Measurements from ENCODE around the gene EPHA10. TPM values are rescaled to one million over a fixed set of nuclear protein-coding genes. Genes with fewer than 3 reads are reported as not detected.

The EPHA10 gene
- polyA plus RNA-seq, 2 of the 4 experiments (the other 2 are of a cell fraction): 0.35 to 0.53 TPM

GRCh38 chr1:37793773-37794371 lies 29.0 kb upstream of the EPHA10 start, which contains the start of gene MANEAL (continued):
- no peak for TF ChIP-seq FOXS1 (CRISPR knock-in tag; IDR thresholded peaks at IDR 0.05)
- no peak for TF ChIP-seq ESRRA (IDR thresholded peaks at IDR 0.05; ENCODE audit: borderline replicate concordance, low read length)
- TF ChIP-seq, protein P1, sequence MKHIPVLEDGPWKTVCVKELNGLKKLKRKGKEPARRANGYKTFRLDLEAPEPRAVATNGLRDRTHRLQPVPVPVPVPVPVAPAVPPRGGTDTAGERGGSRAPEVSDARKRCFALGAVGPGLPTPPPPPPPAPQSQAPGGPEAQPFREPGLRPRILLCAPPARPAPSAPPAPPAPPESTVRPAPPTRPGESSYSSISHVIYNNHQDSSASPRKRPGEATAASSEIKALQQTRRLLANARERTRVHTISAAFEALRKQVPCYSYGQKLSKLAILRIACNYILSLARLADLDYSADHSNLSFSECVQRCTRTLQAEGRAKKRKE (CRISPR knock-in tag; IDR thresholded peaks at IDR 0.05; ENCODE audit: low read depth): no peak
- TF ChIP-seq MAZ (IDR thresholded peaks at IDR 0.05; ENCODE audit: borderline replicate concordance, low read depth, low read length): no peak
- peak; percentile 13; the same call in 1 of the 2 replicates for TF ChIP-seq PHF8 (IDR thresholded peaks at IDR 0.05; ENCODE audit: borderline replicate concordance, low read depth)
- TF ChIP-seq, protein P2, sequence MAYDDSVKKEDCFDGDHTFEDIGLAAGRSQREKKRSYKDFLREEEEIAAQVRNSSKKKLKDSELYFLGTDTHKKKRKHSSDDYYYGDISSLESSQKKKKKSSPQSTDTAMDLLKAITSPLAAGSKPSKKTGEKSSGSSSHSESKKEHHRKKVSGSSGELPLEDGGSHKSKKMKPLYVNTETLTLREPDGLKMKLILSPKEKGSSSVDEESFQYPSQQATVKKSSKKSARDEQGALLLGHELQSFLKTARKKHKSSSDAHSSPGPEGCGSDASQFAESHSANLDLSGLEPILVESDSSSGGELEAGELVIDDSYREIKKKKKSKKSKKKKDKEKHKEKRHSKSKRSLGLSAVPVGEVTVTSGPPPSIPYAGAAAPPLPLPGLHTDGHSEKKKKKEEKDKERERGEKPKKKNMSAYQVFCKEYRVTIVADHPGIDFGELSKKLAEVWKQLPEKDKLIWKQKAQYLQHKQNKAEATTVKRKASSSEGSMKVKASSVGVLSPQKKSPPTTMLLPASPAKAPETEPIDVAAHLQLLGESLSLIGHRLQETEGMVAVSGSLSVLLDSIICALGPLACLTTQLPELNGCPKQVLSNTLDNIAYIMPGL (CRISPR knock-in tag; IDR thresholded peaks at IDR 0.05; ENCODE audit: borderline replicate concordance): no peak
- TF ChIP-seq HEYL (CRISPR knock-in tag; IDR thresholded peaks at IDR 0.05): no peak
- no peak for TF ChIP-seq ZSCAN20 (CRISPR knock-in tag; IDR thresholded peaks at IDR 0.05)

DNA sequence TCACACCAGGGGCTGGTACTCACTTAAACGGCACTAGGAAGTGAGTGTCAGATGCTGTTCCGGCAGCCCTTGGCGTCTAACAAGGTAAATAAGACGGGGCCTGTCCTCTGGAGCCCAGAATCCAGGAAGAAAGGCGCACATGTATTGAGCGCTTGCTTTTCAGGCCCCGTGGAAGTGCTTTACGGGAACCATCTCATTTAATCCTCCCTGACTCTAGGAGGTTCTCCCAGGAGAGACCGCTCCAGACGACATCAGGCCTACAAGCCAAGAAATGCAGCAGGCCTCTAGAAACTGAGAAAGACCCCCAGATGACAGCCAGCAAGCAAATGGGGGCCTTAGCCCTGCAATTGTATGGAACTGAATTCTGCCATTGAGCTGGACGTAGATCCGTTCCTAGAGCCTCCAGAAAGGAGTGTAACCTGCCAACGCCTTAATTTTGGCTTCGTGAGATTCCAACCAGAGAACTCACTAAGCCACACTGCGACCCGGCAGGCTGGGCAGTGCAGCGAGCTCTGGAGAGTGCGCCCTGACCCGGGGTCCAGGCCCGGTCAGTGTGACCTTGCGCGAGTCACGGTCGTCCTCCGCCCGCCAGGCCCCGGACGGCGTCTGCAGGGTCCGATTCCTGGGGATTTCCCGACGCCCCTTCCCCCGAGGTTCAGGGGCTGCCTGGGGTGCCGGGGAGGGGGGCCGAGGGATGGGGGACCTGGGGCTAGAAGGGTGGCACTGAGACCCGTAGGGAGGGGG lies 28.2 kb upstream of the EPHA10 start:
- WGBS (ENCODE audit: missing lambda C conversion rate): 90% methylated on average over 15 of the region's 36 CpGs
- peaks cover 5% of the 10 kb centered on the region; the same call in 1 of the 3 replicates for H3K4me1 ChIP-seq
- no peak for ATAC-seq
- H3K27ac ChIP-seq: peak overlapping the region; percentile 91 to 95
- no peak for DNase-seq (ENCODE audit: low read depth in 1 of 2, low spot score in 1 of 2)
- H3K4me3 ChIP-seq: peak overlapping the region; percentile 76
- no peak for FAIRE-seq
- POLR2A ChIA-PET: no interaction called here
- peak overlapping the region; percentile 98 for H3K4me2 ChIP-seq
- TF ChIP-seq, protein P3, sequence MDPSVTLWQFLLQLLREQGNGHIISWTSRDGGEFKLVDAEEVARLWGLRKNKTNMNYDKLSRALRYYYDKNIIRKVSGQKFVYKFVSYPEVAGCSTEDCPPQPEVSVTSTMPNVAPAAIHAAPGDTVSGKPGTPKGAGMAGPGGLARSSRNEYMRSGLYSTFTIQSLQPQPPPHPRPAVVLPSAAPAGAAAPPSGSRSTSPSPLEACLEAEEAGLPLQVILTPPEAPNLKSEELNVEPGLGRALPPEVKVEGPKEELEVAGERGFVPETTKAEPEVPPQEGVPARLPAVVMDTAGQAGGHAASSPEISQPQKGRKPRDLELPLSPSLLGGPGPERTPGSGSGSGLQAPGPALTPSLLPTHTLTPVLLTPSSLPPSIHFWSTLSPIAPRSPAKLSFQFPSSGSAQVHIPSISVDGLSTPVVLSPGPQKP (IDR thresholded peaks at IDR 0.05; ENCODE audit: low read depth, low read length): no peak
- TF ChIP-seq SREBF2 (IDR thresholded peaks at IDR 0.05) (no peak), KDM5A (IDR thresholded peaks at IDR 0.05) (no peak), TP53 (CRISPR knock-in tag; IDR thresholded peaks at IDR 0.05) (no peak), ZNF302 (CRISPR knock-in tag; IDR thresholded peaks at IDR 0.05) (no peak), E2F6 (IDR thresholded peaks at IDR 0.05; ENCODE audit: borderline replicate concordance, low read depth) (no peak), HOXB5 (CRISPR knock-in tag; IDR thresholded peaks at IDR 0.05) (no peak), POLR2A (IDR thresholded peaks at IDR 0.05; ENCODE audit: low read length) (no peak), PHF8 (IDR thresholded peaks at IDR 0.05; ENCODE audit: borderline replicate concordance, low read depth) (no peak), CBX8 (IDR thresholded peaks at IDR 0.05) (no peak), RCOR1 (IDR thresholded peaks at IDR 0.05; ENCODE audit: low read depth, low read length) (no peak)
- TF ChIP-seq, protein P4, sequence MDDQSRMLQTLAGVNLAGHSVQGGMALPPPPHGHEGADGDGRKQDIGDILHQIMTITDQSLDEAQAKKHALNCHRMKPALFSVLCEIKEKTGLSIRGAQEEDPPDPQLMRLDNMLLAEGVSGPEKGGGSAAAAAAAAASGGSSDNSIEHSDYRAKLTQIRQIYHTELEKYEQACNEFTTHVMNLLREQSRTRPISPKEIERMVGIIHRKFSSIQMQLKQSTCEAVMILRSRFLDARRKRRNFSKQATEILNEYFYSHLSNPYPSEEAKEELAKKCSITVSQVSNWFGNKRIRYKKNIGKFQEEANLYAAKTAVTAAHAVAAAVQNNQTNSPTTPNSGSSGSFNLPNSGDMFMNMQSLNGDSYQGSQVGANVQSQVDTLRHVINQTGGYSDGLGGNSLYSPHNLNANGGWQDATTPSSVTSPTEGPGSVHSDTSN (IDR thresholded peaks at IDR 0.05): no peak
- CTCF ChIA-PET: no interaction called here
- H3K9me3 ChIP-seq: no peaks in the 10 kb centered on the region
